HepG2 (cell line): ENCODE data around the gene MLX. TPM values are rescaled to one million over a fixed set of nuclear protein-coding genes. Genes with fewer than 3 reads are reported as not detected.

Source experiments
- ELF3 ChIP-seq: IDR thresholded peaks from 2 replicates; pipeline ENCODE4 v1.6.1; 2016; ENCODE audit warnings: missing genetic modification reagents, missing compliant biosample characterization
- GABPA ChIP-seq, 2 experiments: IDR thresholded peaks; 2 replicates each; pipeline ENCODE4 v1.6.1; 2011 to 2016; ENCODE audit warnings: low read depth in 2 of 2, low read length in 1 of 2, missing biosample characterization in 1 of 2, missing genetic modification characterization in 1 of 2
- GATAD2A ChIP-seq: IDR thresholded peaks from 2 replicates; pipeline ENCODE4 v1.6.1; 2016
- RFXANK ChIP-seq: IDR thresholded peaks from 2 replicates; pipeline ENCODE4 v1.6.1; 2016
- RXRA ChIP-seq: sonication (generic); formaldehyde crosslinking; IDR thresholded peaks from 2 replicates; pipeline ENCODE4 v1.5.1; 2020; ENCODE audit warnings: missing genetic modification reagents
- SALL2 ChIP-seq: sonication (generic); formaldehyde crosslinking; IDR thresholded peaks from 2 replicates; pipeline ENCODE4 v1.8.1; 2023; ENCODE audit warnings: mild to moderate bottlenecking, missing genetic modification reagents, inconsistent platforms
- TSC22D2 ChIP-seq: sonication (generic); formaldehyde crosslinking; IDR thresholded peaks from 2 replicates; pipeline ENCODE4 v1.5.1; 2020; ENCODE audit warnings: missing genetic modification reagents, mild to moderate bottlenecking, borderline replicate concordance
- ZFP37 ChIP-seq: sonication (generic); formaldehyde crosslinking; IDR thresholded peaks from 2 replicates; pipeline ENCODE4 v1.4.0; 2020; ENCODE audit warnings: missing genetic modification reagents, borderline replicate concordance
- ZMYM4 ChIP-seq: sonication (generic); formaldehyde crosslinking; IDR thresholded peaks from 2 replicates; pipeline ENCODE4 v1.8.1; 2023; ENCODE audit warnings: mild to moderate bottlenecking, missing genetic modification reagents
- ZNF441 ChIP-seq: sonication (generic); formaldehyde crosslinking; IDR thresholded peaks from 2 replicates; pipeline ENCODE4 v1.7.0; 2021; ENCODE audit warnings: missing genetic modification reagents, borderline replicate concordance
- ZNF768 ChIP-seq: sonication (generic); formaldehyde crosslinking; IDR thresholded peaks from 2 replicates; pipeline ENCODE4 v1.4.0; 2020; ENCODE audit warnings: missing genetic modification reagents
- ZSCAN21 ChIP-seq: sonication (generic); formaldehyde crosslinking; IDR thresholded peaks from 2 replicates; pipeline ENCODE4 v1.8.0; 2022; ENCODE audit warnings: mild to moderate bottlenecking, missing genetic modification reagents, moderate library complexity, borderline replicate concordance
- ZSCAN22 ChIP-seq: sonication (generic); formaldehyde crosslinking; IDR thresholded peaks from 2 replicates; pipeline ENCODE4 v1.4.0; 2020; ENCODE audit warnings: mild to moderate bottlenecking, missing genetic modification reagents
- polyA plus RNA-seq, 8 experiments: library from polyadenylated mRNA; depleted of rRNA in 3 of 8; stranded (reverse) in 7 of 8; unstranded in 1 of 8; fragments of >200 nt; fragmentation: Illumina TruSeq in 4 of 8; extraction: Trizol in 4 of 8; gene quantifications; 2 replicates each; pipeline versions ENCODE4 v1.2.1 to v1.2.3, GENCODE V29; 2011 to 2016; ENCODE audit warnings: low read depth in 4 of 8, missing spikeins in 1 of 8, mixed read lengths in 1 of 8; ENCODE audit not compliant: insufficient read depth in 1 of 8
- total RNA-seq, 5 experiments: library from RNA; depleted of rRNA; stranded (reverse); fragments of >200 nt; fragmentation: Illumina TruSeq; extraction: Trizol; gene quantifications; 2 replicates each; pipeline ENCODE4 v1.2.3, GENCODE V29; 2016; ENCODE audit warnings: low read depth in 1 of 5
- TF ChIP-seq, protein P1 (sequence below): sonication (generic); formaldehyde crosslinking; IDR thresholded peaks from 2 replicates; pipeline ENCODE4 v1.8.1; 2023; ENCODE audit warnings: missing genetic modification reagents, mild to moderate bottlenecking, borderline replicate concordance
- TF ChIP-seq, protein P2 (sequence below): sonication (generic); formaldehyde crosslinking; IDR thresholded peaks from 2 replicates; pipeline ENCODE4 v1.5.0; 2020; ENCODE audit warnings: missing genetic modification reagents, mild to moderate bottlenecking, borderline replicate concordance
- TF ChIP-seq, protein P3 (sequence below): sonication (generic); formaldehyde crosslinking; IDR thresholded peaks from 2 replicates; pipeline ENCODE4 v1.4.0; 2020; ENCODE audit warnings: missing genetic modification reagents, borderline replicate concordance
- TF ChIP-seq, protein P4 (sequence below): sonication (generic); formaldehyde crosslinking; IDR thresholded peaks from 2 replicates; pipeline ENCODE4 v1.5.1; 2020; ENCODE audit warnings: mild to moderate bottlenecking, missing genetic modification reagents, moderate library complexity
- TF ChIP-seq, protein P5 (sequence below): sonication (generic); formaldehyde crosslinking; IDR thresholded peaks from 2 replicates; pipeline ENCODE4 v1.4.0; 2020; ENCODE audit warnings: low read depth, mild to moderate bottlenecking, missing genetic modification reagents

MLX gene
- total and polyA plus RNA-seq, 2 of the 13 experiments (the other 11 are each of a cell fraction or from before 2014, with no cell fraction given): 38.9 to 74.4 TPM

DNA sequence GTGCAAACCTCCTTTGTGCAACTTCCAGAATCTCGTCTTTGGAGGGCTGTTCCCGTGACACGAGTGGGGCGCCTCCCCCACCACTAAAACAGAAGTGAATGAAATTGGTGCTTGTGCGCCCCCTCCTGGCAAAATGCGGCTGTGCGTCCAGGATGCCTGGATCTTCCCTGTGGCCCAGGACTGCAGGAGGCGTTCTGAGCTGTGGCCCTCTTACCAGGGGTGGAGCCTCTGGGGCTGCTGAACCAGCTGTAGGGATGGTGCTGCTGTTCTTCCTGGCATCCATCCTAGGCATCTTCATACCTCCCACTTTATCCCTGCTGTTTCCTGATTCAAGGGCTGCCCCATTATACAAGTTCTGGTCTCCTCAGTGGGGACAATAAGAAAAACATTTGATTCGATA is 49.4 kb upstream of the MLX start (continued):
- TF ChIP-seq, protein P1, sequence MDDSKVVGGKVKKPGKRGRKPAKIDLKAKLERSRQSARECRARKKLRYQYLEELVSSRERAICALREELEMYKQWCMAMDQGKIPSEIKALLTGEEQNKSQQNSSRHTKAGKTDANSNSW: no peak
- TF ChIP-seq ZSCAN21 (CRISPR knock-in tag) (no peak), TSC22D2 (0 out of 2 replicates have a peak, but pooled peaks have one; percentile 37), ZSCAN22 (CRISPR knock-in tag) (no peak), ZMYM4 (CRISPR knock-in tag) (no peak), GABPA (IDR thresholded peaks at IDR 0.05; ENCODE audit: low read depth, low read length) (no peak), GABPA (CRISPR knock-in tag; IDR thresholded peaks at IDR 0.05; ENCODE audit: low read depth) (no peak), SALL2 (CRISPR knock-in tag) (peak; percentile 74; the same call in 1 of the 2 replicates), GATAD2A (peak; percentile 63), ELF3 (CRISPR knock-in tag) (peak; percentile 68), ZNF441 (no peak), RXRA (CRISPR knock-in tag) (peak; percentile 70), RFXANK (CRISPR knock-in tag) (peak; percentile 79; the same call in 1 of the 2 replicates), ZFP37 (peak; percentile 81; the same call in 1 of the 2 replicates), ZNF768 (CRISPR knock-in tag) (0 out of 2 replicates have a peak, but pooled peaks have one; percentile 44)
- TF ChIP-seq, protein P2, sequence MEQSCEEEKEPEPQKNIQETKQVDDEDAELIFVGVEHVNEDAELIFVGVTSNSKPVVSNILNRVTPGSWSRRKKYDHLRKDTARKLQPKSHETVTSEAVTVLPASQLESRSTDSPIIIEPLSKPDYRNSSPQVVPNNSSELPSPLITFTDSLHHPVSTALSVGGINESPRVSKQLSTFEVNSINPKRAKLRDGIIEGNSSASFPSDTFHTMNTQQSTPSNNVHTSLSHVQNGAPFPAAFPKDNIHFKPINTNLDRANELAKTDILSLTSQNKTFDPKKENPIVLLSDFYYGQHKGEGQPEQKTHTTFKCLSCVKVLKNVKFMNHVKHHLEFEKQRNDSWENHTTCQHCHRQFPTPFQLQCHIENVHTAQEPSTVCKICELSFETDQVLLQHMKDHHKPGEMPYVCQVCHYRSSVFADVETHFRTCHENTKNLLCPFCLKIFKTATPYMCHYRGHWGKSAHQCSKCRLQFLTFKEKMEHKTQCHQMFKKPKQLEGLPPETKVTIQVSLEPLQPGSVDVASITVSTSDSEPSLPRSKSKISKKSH: peak; percentile 45; the same call in 1 of the 2 replicates
- TF ChIP-seq, protein P3, sequence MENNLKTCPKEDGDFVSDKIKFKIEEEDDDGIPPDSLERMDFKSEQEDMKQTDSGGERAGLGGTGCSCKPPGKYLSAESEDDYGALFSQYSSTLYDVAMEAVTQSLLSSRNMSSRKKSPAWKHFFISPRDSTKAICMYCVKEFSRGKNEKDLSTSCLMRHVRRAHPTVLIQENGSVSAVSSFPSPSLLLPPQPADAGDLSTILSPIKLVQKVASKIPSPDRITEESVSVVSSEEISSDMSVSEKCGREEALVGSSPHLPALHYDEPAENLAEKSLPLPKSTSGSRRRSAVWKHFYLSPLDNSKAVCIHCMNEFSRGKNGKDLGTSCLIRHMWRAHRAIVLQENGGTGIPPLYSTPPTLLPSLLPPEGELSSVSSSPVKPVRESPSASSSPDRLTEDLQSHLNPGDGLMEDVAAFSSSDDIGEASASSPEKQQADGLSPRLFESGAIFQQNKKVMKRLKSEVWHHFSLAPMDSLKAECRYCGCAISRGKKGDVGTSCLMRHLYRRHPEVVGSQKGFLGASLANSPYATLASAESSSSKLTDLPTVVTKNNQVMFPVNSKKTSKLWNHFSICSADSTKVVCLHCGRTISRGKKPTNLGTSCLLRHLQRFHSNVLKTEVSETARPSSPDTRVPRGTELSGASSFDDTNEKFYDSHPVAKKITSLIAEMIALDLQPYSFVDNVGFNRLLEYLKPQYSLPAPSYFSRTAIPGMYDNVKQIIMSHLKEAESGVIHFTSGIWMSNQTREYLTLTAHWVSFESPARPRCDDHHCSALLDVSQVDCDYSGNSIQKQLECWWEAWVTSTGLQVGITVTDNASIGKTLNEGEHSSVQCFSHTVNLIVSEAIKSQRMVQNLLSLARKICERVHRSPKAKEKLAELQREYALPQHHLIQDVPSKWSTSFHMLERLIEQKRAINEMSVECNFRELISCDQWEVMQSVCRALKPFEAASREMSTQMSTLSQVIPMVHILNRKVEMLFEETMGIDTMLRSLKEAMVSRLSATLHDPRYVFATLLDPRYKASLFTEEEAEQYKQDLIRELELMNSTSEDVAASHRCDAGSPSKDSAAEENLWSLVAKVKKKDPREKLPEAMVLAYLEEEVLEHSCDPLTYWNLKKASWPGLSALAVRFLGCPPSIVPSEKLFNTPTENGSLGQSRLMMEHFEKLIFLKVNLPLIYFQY (CRISPR knock-in tag): peak; percentile 42; the same call in 1 of the 2 replicates
- TF ChIP-seq, protein P4, sequence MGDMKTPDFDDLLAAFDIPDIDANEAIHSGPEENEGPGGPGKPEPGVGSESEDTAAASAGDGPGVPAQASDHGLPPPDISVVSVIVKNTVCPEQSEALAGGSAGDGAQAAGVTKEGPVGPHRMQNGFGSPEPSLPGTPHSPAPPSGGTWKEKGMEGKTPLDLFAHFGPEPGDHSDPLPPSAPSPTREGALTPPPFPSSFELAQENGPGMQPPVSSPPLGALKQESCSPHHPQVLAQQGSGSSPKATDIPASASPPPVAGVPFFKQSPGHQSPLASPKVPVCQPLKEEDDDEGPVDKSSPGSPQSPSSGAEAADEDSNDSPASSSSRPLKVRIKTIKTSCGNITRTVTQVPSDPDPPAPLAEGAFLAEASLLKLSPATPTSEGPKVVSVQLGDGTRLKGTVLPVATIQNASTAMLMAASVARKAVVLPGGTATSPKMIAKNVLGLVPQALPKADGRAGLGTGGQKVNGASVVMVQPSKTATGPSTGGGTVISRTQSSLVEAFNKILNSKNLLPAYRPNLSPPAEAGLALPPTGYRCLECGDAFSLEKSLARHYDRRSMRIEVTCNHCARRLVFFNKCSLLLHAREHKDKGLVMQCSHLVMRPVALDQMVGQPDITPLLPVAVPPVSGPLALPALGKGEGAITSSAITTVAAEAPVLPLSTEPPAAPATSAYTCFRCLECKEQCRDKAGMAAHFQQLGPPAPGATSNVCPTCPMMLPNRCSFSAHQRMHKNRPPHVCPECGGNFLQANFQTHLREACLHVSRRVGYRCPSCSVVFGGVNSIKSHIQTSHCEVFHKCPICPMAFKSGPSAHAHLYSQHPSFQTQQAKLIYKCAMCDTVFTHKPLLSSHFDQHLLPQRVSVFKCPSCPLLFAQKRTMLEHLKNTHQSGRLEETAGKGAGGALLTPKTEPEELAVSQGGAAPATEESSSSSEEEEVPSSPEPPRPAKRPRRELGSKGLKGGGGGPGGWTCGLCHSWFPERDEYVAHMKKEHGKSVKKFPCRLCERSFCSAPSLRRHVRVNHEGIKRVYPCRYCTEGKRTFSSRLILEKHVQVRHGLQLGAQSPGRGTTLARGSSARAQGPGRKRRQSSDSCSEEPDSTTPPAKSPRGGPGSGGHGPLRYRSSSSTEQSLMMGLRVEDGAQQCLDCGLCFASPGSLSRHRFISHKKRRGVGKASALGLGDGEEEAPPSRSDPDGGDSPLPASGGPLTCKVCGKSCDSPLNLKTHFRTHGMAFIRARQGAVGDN (CRISPR knock-in tag): peak; percentile 71
- TF ChIP-seq, protein P5, sequence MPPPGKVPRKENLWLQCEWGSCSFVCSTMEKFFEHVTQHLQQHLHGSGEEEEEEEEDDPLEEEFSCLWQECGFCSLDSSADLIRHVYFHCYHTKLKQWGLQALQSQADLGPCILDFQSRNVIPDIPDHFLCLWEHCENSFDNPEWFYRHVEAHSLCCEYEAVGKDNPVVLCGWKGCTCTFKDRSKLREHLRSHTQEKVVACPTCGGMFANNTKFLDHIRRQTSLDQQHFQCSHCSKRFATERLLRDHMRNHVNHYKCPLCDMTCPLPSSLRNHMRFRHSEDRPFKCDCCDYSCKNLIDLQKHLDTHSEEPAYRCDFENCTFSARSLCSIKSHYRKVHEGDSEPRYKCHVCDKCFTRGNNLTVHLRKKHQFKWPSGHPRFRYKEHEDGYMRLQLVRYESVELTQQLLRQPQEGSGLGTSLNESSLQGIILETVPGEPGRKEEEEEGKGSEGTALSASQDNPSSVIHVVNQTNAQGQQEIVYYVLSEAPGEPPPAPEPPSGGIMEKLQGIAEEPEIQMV (CRISPR knock-in tag): peak; percentile 42; the same call in 1 of the 2 replicates
